ENCODE results near the gene MRPS17. TPM values are rescaled to one million over a fixed set of nuclear protein-coding genes. Genes with fewer than 3 reads are reported as not detected.

The MRPS17 gene
- total RNA-seq, 1 experiment from 2014 or later: 32.6 TPM

DNA sequence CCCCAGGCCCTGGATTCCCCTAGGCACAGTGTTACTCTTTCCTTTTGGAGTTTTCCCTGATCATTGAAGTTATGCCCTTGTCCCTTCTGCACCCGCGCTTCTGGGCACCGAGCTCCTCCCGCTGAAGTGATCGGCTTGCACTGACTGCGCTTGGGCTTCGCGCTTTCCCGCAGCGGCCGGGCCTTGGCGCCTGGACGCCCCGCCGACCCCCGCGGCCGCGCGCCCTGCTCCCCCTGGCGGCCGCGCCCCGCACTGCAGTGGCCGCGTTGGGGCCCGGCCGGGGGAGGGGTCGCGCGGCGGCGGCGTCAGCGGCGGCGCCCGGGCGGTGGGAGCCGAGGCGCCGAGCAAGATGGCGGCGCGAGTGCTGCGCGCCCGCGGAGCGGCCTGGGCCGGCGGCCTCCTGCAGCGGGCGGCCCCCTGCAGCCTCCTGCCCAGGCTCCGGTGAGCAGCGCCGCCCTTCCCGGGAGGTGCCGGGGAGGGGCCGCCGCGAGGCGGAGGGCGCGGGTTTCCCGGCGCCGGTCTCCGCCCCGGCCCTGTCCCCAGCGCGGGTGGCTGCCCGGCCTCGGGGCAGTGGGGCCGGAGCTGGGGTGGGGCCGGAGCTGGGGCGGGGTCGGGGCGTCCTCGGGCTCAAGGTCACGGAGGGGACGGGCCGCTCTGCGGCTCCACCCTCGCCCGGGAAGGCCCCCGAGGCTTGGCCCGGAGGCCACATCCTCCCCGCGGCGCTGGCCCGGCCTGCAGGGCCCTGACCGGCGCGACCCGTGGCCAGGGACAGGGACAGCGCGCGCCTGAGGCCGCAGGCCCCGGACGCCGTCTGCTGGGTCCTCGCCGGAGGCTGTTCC lies 12.8 kb downstream of the MRPS17 start, which contains the start of gene NIPSNAP2:
NIPSNAP2 (plus strand) TSS at position 325 of the 839 bp plus-strand sequence; CDS start at position 350, 25 bp downstream.
- Mint-ChIP-seq H3K27ac (ENCODE audit: unreplicated experiment) (peak within 1 kb of the TSS; percentile 5), H3K36me3 (ENCODE audit: insufficient read depth, unreplicated experiment) (peaks cover 9% of the 10 kb centered on the region), H3K4me3 (ENCODE audit: low read depth, unreplicated experiment) (peak within 1 kb of the TSS; percentile 76), H3K9me3 (ENCODE audit: low read depth, unreplicated experiment) (no peaks in the 10 kb centered on the region), H3K27me3 (ENCODE audit: unreplicated experiment) (no peaks in the 10 kb centered on the region), H3K4me1 (ENCODE audit: low read depth, unreplicated experiment) (no peaks in the 10 kb centered on the region)
- peak; percentile 87 for DNase-seq
- no TSS peak for BruUV-seq (replicated peaks)
- CTCF ChIA-PET: interaction anchor here (0.5 to 0.8 kb wide), 4 partner anchors 63 to 323 kb away, joined by 3 to 6 read pairs (median 4); no protein-coding TSS in a partner anchor
- peak; percentile 70 for TF ChIP-seq CTCF (IDR thresholded peaks at IDR 0.05; ENCODE audit: unreplicated experiment)
- intact Hi-C loops (cut with micrococcal nuclease; ENCODE audit: unreplicated experiment): loop anchor here (1.0 kb wide), 1 partner anchor 323 kb away; no protein-coding TSS in a partner anchor

GRCh38 chr7:55965100-55965470 lies 13.4 kb downstream of the MRPS17 start:
- intact Hi-C loops (cut with micrococcal nuclease; ENCODE audit: unreplicated experiment): no loop called here
- Mint-ChIP-seq H3K27me3 (ENCODE audit: unreplicated experiment) (no peaks in the 10 kb centered on the region), H3K4me1 (ENCODE audit: low read depth, unreplicated experiment) (no peaks in the 10 kb centered on the region), H3K9me3 (ENCODE audit: low read depth, unreplicated experiment) (no peaks in the 10 kb centered on the region), H3K27ac (ENCODE audit: unreplicated experiment) (peak overlapping the region; percentile 5), H3K36me3 (ENCODE audit: insufficient read depth, unreplicated experiment) (peaks cover 13% of the 10 kb centered on the region), H3K4me3 (ENCODE audit: low read depth, unreplicated experiment) (peak overlapping the region; percentile 76)
- no TSS peak for BruUV-seq (replicated peaks)
- TF ChIP-seq CTCF (IDR thresholded peaks at IDR 0.05; ENCODE audit: unreplicated experiment): no peak
- CTCF ChIA-PET: interaction anchor here (0.5 kb wide), 1 partner anchor 62 kb away, joined by 4 read pairs; no protein-coding TSS in a partner anchor
- DNase-seq: no peak

DNA sequence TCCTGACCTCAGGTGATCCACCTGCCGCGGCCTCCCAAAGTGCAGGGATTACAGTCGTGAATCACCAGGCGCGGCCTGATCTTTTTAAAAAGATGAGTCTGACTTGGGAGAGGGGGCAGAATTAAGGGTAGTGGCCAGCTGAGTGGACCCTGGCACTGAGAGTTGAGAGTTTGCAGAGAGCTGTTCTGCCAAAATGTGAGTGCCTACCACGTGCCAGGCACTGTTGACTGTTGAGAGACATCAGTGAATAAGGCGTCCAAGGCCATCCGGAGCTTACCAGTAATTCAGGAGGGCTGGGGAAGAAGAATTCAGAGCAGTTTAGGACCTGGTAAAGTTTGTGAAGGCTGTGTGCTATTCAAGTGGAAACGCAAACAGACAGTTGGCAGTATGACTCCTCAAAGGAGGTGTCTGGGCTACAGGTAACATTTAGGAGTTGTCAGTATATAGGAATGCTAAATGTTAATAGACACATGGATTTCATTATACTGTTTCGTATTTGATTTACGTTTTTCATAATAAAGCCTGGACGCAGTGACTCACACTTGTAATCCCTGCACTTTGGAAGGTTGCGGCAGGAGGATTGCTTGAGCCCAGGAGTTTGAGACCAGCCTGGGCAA lies 14.2 kb downstream of the MRPS17 start:
- Mint-ChIP-seq H3K36me3 (ENCODE audit: insufficient read depth, unreplicated experiment) (peaks cover 15% of the 10 kb centered on the region), H3K4me3 (ENCODE audit: low read depth, unreplicated experiment) (peak overlapping the region; percentile 76), H3K27ac (ENCODE audit: unreplicated experiment) (no peak overlapping the region), H3K4me1 (ENCODE audit: low read depth, unreplicated experiment) (no peaks in the 10 kb centered on the region), H3K27me3 (ENCODE audit: unreplicated experiment) (no peaks in the 10 kb centered on the region), H3K9me3 (ENCODE audit: low read depth, unreplicated experiment) (no peaks in the 10 kb centered on the region)
- BruUV-seq (replicated peaks): TSS peak; percentile 60
- no peak for TF ChIP-seq CTCF (IDR thresholded peaks at IDR 0.05; ENCODE audit: unreplicated experiment)
- intact Hi-C loops (cut with micrococcal nuclease; ENCODE audit: unreplicated experiment): no loop called here
- CTCF ChIA-PET: interaction anchor here (0.6 to 1.1 kb wide), 2 partner anchors 34 to 335 kb away, joined by 4 to 5 read pairs; no protein-coding TSS in a partner anchor
- DNase-seq: no peak

DNA sequence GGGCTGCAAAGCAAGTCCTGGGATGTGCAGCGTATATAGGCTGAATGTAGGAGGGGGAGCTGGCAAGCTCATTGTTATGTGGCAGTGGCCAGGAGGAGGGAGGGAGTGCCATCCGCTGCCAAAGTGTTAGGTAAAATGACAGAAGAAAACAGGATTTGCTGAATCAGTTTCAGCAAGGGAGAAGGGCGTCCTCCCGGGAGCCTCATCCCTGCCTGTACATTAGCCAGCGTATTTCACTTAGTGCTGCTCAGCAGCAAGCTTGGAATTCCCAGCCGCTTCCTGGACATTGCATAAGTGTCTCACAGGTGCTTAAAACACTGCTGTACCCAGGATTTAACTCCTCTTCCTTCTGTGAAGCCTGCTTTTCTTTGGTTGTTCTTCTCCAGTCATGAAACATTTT lies 15.2 kb downstream of the MRPS17 start:
- Mint-ChIP-seq H3K4me3 (ENCODE audit: low read depth, unreplicated experiment) (no peak overlapping the region), H3K4me1 (ENCODE audit: low read depth, unreplicated experiment) (no peaks in the 10 kb centered on the region), H3K27me3 (ENCODE audit: unreplicated experiment) (no peaks in the 10 kb centered on the region), H3K9me3 (ENCODE audit: low read depth, unreplicated experiment) (no peaks in the 10 kb centered on the region), H3K27ac (ENCODE audit: unreplicated experiment) (no peak overlapping the region), H3K36me3 (ENCODE audit: insufficient read depth, unreplicated experiment) (peaks cover 15% of the 10 kb centered on the region)
- no peak for DNase-seq
- intact Hi-C loops (cut with micrococcal nuclease; ENCODE audit: unreplicated experiment): no loop called here
- no TSS peak for BruUV-seq (replicated peaks)
- CTCF ChIA-PET: interaction anchor here (0.5 to 1.1 kb wide), 3 partner anchors 33 to 336 kb away, joined by 4 to 5 read pairs (median 5); no protein-coding TSS in a partner anchor
- TF ChIP-seq CTCF (IDR thresholded peaks at IDR 0.05; ENCODE audit: unreplicated experiment): no peak

All from Calu3 (cell line).